ENCODE results near the gene TLE1. TPM values are rescaled to one million over a fixed set of nuclear protein-coding genes. Genes with fewer than 3 reads are reported as not detected.

The TLE1 gene
- total and polyA plus RNA-seq, 2 donors (not counting 1 experiment from before 2014, with no cell fraction given): 33.5 to 80.3 TPM

GRCh38 chr9:81601639-81602623 is 87.4 kb downstream of the TLE1 start:
- intact Hi-C loops (cut with micrococcal nuclease): no loop called here
- H3K4me1 ChIP-seq (ENCODE audit: control insufficient read depth in 2 of 2, insufficient read depth in 2 of 2, low read length in 2 of 2): peaks cover 33% of the 10 kb centered on the region in 2 donors
- peak; percentile 9 for DNase-seq
- peaks cover 7% of the 10 kb centered on the region for H4K20me1 ChIP-seq (ENCODE audit: control insufficient read depth, insufficient read depth, low read length, poor library complexity, severe bottlenecking)
- ChIA-PET CTCF (interaction anchor here (1.4 kb wide), 1 partner anchor 85 kb away, joined by 4 read pairs; no protein-coding TSS in a partner anchor), POLR2A (no interaction called here)
- no peaks in the 10 kb centered on the region for H3K9me3 ChIP-seq (ENCODE audit: control extremely low read depth in 1 of 3, control insufficient read depth in 2 of 3, insufficient read depth in 1 of 3, low read length in 2 of 3)
- no peak overlapping the region for H2AFZ ChIP-seq (ENCODE audit: insufficient read depth, low read depth, low read length, poor library complexity, severe bottlenecking)
- Mint-ChIP-seq H3K4me3 (no peak overlapping the region), H3K27ac (peak overlapping the region; percentile 33), H3K9me3 (ENCODE audit: insufficient read depth) (no peaks in the 10 kb centered on the region), H3K4me1 (peaks cover 43% of the 10 kb centered on the region), H3K27me3 (no peaks in the 10 kb centered on the region)
- peaks cover 0 to 38% of the 10 kb centered on the region in 2 experiments for H3K36me3 ChIP-seq (replicated peaks in 1 of 2; ENCODE audit: control extremely low read depth in 1 of 2, control insufficient read depth in 1 of 2, extremely low read depth in 1 of 2, insufficient read depth in 2 of 2, low read length in 1 of 2)
- no peak overlapping the region for H3K4me3 ChIP-seq (ENCODE audit: control extremely low read depth in 1 of 5, extremely low read depth in 1 of 5, insufficient read depth in 1 of 5, low read depth in 2 of 5, low read length in 4 of 5)
- no peak for TF ChIP-seq EZH2 (IDR thresholded peaks at IDR 0.05; ENCODE audit: borderline replicate concordance, insufficient read depth, low read depth, low read length, poor library complexity, severe bottlenecking)
- no peak for TF ChIP-seq CTCF (IDR thresholded peaks at IDR 0.05)
- WGBS (ENCODE audit: insufficient coverage): 84% methylated on average over 11 of the region's 15 CpGs
- no peak overlapping the region for H3K4me2 ChIP-seq (replicated peaks; ENCODE audit: low read depth, low read length, poor library complexity, severe bottlenecking)
- H3K27me3 ChIP-seq (replicated peaks in 1 of 4; ENCODE audit: control extremely low read depth in 1 of 4, control insufficient read depth in 3 of 4, insufficient read depth in 4 of 4, low read length in 3 of 4): no peaks in the 10 kb centered on the region
- H3K9ac ChIP-seq (ENCODE audit: low read length): no peak overlapping the region
- no peak for ATAC-seq (ENCODE audit: low read depth)
- H3K79me2 ChIP-seq (ENCODE audit: control insufficient read depth, insufficient read depth, low read length): no peaks in the 10 kb centered on the region
- no peak overlapping the region for H3K27ac ChIP-seq (ENCODE audit: low read length in 2 of 2)

GRCh38 chr9:81600631-81601030 is 88.7 kb downstream of the TLE1 start:
- CTCF ChIA-PET: interaction anchor here (0.7 to 1.4 kb wide), 2 partner anchors 48 to 86 kb away, joined by 4 to 5 read pairs; no protein-coding TSS in a partner anchor
- H3K4me1 Mint-ChIP-seq: peaks cover 56% of the 10 kb centered on the region
- intact Hi-C loops (cut with micrococcal nuclease): no loop called here
- no peak overlapping the region for H3K27ac Mint-ChIP-seq
- Histone ChIP-seq H3K4me1 (ENCODE audit: control insufficient read depth in 2 of 2, insufficient read depth in 2 of 2, low read length in 2 of 2) (peaks cover 44 to 45% of the 10 kb centered on the region in 2 donors), H3K36me3 (replicated peaks in 1 of 2; ENCODE audit: control extremely low read depth in 1 of 2, control insufficient read depth in 1 of 2, extremely low read depth in 1 of 2, insufficient read depth in 2 of 2, low read length in 1 of 2) (peaks cover 0 to 32% of the 10 kb centered on the region in 2 experiments), H3K9me3 (ENCODE audit: control extremely low read depth in 1 of 3, control insufficient read depth in 2 of 3, insufficient read depth in 1 of 3, low read length in 2 of 3) (no peaks in the 10 kb centered on the region), H4K20me1 (ENCODE audit: control insufficient read depth, insufficient read depth, low read length, poor library complexity, severe bottlenecking) (peaks cover 7% of the 10 kb centered on the region), H3K4me2 (replicated peaks; ENCODE audit: low read depth, low read length, poor library complexity, severe bottlenecking) (no peak overlapping the region), H3K79me2 (ENCODE audit: control insufficient read depth, insufficient read depth, low read length) (no peaks in the 10 kb centered on the region), H3K4me3 (ENCODE audit: control extremely low read depth in 1 of 5, extremely low read depth in 1 of 5, insufficient read depth in 1 of 5, low read depth in 2 of 5, low read length in 4 of 5) (no peak overlapping the region), H3K27me3 (replicated peaks in 1 of 4; ENCODE audit: control extremely low read depth in 1 of 4, control insufficient read depth in 3 of 4, insufficient read depth in 4 of 4, low read length in 3 of 4) (no peaks in the 10 kb centered on the region), H3K9ac (ENCODE audit: low read length) (no peak overlapping the region), H2AFZ (ENCODE audit: insufficient read depth, low read depth, low read length, poor library complexity, severe bottlenecking) (no peak overlapping the region), H3K27ac (ENCODE audit: low read length in 2 of 2) (no peak overlapping the region)
- TF ChIP-seq CTCF (IDR thresholded peaks at IDR 0.05) (no peak), EZH2 (IDR thresholded peaks at IDR 0.05; ENCODE audit: borderline replicate concordance, insufficient read depth, low read depth, low read length, poor library complexity, severe bottlenecking) (no peak)
- DNase-seq (no peak), ATAC-seq (ENCODE audit: low read depth) (no peak)
- 100% methylated on average over 3 of the region's 4 CpGs for WGBS (ENCODE audit: insufficient coverage)
- no peaks in the 10 kb centered on the region for H3K9me3 Mint-ChIP-seq (ENCODE audit: insufficient read depth)
- H3K4me3 Mint-ChIP-seq: no peak overlapping the region
- H3K27me3 Mint-ChIP-seq: no peaks in the 10 kb centered on the region
- POLR2A ChIA-PET: no interaction called here
